HG02588 (cell line): ENCODE results near the gene TRPM3.

Source experiments
- ATAC-seq: cut with Tn5 transposase; IDR thresholded peaks from one replicate; pipeline ENCODE4 v1.9.1; 2021; ENCODE audit warnings: mild to moderate bottlenecking, moderate library complexity; ENCODE audit not compliant: unreplicated experiment

Gene TRPM3

DNA sequence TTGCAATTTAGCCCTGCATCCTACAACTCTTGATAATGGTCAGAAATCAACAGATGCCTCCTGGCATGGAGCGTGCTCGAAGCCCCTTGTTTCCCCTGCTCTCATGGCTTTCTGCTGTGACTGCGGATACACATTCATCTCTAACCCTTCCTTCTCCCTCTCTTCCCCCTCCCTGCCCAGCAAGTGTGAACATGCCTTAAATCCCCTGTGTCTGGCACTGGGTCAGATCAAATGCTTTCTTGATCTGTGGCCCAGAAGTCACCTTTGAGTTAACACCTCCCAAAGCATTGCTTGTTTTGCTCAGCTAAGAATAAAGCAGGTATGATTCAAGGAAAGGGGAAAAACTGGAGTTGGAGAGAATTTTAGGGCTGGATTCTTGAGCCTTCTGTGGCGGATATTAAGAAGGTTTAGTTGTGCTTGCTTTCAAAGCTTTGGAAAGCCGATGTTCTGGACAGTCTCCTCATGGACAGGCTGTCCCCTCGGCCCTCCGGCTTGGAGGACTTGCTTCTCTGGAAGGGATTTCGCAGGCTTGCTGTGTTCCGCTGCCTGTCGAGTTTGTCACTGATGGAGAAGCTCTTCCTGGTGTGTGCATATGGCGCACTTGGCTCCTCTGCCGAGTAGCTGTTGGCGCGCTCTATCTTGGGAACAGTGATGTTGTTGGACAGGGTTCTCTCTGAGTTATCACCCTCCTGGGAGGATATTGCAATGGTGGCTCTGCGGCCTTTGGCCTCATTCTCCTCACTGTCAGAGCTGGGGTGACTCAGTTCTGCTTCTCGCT lies 585.7 kb downstream of the TRPM3 start:
- no peak for ATAC-seq

DNA sequence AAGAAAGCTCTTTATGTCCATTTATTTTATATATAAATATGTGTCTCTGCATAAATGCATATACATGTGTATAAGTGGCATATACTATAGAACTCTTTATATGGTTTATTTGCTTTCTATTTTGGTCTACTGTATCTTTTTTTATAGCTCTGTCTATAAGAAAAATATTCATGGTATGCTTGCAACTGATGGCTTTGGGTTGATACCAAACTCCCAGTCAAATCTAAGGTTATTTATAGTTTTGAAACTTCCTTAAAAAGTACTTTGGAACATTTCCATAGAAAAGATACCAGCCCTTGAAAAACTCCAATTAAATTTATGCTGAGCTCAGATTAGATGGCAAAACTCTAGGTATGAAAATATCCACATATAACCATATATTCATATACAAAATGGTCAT lies 587.0 kb downstream of the TRPM3 start:
- ATAC-seq = no peak

DNA sequence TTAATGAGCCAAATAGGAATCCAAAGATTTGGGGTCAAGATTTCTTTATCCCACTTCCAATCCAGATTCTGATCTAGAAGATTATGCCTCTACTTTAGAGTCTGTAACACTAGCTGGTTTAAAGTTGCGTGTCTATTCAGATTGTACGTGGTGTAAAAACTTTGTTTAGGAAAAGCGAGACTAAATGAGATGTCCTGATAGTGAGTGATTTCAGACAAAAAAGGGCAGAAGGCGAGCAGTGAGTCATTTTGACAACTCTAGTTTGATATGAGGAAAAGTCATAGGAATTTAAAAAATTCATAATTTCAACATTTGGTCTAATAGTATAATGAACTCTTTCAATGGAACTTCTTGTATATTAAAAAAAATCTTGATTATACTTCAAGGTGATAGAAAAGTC lies 587.4 kb downstream of the TRPM3 start:
- no peak for ATAC-seq

DNA sequence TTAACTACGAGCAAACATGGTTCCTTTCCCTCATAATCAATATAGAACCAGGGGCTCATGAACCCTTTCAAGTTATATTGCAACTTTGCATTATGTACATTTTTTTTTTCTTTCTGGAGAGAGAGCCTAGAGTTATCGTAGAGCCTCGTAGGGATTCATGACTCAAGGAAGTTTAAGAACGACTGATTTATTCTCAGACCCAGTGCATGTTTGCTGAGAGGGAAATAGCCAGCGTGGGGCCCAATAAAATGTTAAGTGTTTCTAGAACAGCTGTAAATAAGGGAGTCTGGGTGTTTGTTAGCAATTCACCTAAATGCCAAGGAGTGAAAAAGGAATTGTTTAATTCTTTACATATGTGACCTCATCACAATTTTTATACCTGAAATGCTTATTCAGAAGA lies 587.9 kb downstream of the TRPM3 start:
- no peak for ATAC-seq

DNA sequence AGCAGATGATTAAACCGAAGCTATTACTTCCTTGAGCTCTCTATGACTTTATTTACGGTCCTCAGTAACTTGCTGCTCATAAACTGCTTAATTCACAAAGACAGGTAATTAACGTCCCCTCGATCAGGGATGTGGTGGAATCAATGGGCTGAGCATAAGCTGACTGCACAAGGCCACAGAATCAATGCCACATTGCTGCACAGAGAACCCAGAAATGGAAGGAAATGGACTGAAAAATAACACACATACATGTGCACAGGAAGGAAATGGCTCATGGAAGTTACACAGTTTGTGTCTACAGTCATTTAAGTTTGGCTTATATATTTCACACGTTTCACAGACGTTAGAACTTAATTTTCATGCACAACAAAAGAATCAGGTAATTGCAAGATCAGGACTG lies 588.7 kb downstream of the TRPM3 start:
- ATAC-seq = no peak

DNA sequence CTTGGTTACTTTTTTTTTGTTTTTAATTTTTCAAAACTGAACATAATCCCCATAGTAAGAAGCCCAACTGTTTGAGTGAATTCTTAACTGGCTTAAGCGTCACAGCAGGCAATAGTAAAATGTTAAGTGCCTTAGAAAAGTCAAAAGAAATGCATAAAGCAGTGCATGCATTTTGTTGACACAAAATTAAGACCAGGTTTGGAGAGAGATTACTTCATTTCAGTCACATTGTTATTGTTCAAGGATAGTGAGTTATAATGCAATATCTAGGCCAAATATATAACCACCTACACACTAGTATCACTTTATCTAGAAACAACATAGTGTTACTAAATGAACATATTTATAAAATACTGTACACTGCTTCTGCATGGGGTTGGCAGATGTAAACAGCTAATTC lies 590.1 kb downstream of the TRPM3 start:
- ATAC-seq = no peak

DNA sequence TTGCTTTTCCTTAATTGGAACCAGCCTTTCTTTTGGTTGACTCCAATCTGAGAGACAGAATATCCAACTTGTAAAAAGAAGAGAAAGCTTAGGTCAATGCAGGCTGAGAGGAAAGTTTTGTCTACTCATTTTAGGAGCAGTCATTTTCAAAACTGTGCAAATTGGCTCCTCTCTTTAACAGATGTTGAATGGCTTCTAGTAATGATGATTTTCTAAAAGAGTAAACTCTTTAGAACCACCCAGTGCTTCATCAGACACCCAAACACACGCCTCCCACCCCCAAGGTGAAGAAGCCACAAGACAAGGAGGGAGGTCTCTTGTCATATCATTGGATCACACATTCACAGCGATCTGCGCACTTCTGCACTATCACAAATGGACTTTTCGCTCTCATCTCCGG lies 590.7 kb downstream of the TRPM3 start:
- ATAC-seq = no peak

DNA sequence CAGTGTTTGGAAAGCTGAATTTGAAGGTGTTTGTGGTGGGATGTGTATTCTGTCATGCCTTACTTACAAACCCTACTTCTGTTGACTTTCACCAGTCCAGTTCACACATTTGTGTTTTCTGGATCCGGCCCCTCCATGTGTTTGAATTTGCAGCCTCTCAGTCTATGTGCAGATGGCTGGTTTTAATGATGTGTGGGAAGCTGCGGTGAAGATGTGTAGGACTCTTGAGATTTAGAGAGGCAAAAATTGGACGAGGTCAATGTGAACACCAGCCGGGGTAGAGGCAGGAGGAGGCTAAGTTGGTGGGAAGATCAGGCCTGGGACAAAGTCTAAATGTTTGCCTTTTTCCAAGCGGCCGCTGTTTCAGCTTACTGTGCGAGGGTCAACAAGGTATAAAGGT lies 591.6 kb downstream of the TRPM3 start:
- no peak for ATAC-seq

DNA sequence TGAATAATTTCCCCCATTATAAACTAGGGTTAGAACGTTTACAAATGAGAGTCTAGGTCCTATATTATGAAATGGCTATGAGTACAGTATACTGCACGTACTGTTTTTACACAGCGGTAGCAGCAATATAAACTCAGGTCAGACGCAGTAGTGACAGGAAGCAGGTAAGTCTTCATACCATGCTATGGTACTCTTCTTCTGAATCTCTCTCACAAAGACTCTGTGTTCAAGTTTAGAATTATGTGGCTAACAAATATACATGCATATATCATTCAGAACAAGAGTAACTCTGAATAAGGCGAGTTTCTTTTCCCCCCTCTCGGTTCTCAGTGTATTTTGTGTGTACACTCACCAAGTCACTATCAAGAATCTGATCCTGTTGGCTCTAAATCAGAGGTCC lies 592.0 kb downstream of the TRPM3 start:
- no peak for ATAC-seq

DNA sequence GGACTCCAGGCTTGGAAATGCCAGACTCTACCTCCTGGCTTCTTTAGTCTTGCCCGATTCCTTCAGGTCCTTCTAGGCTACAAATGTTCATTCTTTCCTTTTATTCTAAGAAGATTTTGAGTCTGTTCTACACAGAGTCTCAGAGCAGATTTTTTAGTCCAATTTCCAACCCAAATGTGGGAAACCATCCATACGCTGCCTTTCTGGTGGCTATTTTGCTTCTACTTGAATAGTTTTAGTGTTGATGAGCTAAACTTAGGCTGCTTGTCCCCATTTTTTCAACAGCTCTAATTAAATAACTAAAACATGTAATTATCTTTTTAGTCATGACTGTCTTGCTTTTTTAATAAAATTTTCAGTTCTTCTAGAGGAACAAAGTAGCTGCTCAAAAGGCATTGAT lies 594.5 kb downstream of the TRPM3 start:
- ATAC-seq = no peak

DNA sequence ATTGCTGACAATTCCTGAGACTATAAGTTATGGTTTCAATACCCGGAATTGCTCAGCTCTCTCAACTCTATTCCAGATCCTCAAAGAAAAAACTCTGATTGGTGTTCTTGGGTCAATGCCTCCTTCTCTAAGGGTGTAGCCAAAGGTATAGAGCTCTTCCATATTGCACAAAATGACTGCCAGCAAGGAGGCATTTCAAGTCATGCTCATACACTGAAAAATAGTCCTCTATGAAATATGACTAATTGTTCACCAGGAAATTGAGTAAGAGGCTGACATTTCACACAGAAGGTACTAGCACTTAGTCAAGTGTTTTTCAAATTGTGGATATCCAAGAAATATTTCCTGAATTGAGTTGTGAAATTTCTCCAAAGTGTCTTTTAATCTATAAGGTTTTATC lies 595.9 kb downstream of the TRPM3 start:
- ATAC-seq = no peak

DNA sequence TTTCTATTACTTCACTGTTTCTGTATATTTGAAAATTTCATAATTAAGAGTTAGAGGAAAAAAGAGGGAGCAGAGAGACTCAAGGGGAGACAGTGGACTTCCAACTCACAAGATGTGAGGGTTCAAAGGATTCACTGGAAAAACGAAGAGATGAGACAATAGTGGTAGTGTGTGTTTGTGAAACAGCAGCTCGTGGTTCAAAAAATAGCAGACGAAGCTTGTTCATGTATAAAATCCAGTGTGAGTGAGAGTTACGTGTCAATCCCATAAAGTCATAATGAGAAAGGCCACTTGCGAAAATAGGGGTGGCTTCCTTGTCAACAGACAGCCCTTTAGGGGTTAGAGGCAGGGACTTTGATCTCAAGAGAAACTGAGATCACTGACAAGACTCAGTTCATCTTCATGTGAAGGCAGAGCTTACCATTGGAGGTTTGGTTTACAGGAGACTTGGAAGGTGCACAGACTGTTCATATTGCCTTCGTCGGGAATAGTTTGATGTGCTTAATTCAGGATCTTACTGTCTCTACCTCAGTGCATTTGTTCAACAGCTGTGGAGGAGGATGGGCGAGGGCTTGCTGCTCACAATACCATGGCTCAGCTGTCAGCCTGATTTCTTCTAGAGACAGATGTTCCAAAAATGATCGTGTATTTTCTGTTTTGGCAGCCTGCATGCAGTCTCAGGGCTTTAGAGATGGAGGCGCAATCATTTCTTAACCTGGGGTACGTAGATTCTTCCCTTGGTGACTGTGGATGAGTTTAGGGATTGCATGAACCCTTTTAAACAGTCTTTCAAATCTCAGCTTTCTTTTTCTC lies 601.3 kb downstream of the TRPM3 start:
- peak; percentile 86 for ATAC-seq

DNA sequence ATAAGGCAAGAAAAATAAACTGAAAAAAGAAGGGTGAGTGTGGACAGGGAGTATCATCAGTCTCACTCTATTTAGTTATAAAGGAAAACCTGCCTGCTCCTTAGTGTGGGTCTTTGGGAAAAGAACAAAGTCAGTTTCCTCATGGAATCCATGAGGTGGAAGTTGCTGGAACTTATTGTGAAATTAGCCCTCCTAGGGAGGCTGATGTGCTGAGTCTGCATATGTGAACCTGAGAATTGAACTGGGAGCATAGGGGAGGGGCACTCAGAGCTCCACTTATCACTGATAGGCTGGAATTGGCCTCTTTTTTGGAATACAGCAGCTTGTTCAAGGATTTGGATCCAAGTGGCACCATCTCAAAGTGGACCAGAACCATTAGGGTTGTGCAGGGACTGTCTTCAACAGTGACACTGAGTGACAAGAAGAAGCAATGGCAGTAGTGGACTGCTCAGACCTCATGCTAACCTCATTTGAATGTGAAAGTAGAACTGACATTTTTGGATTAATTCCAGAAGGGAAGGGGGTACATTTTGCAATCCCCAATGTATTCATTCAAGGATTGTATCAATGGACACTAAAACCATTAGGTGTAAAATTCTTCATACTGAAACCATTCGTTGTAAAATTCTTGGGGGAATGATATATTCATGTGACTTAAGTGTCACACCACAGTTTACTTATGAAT lies 603.4 kb downstream of the TRPM3 start:
- ATAC-seq = no peak

DNA sequence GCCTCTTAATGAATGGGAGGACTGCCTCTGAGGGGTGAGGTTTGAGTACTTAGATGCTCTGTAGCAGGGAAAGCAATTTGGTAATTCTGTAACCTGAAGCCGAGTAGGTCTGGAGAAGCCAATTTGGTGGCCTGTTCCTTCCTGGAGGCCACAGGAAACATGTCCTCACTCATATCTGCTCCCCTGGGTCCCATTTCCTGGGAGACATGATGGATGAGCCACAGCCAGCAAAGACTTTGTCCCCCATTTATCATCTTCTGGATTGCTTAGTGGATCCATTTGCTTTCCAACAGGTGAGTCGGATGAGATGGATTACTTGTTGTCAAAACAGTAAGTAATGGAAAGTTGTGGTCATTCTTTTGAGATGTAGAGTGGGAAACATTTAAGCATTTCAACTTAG lies 607.1 kb downstream of the TRPM3 start:
- no peak for ATAC-seq

DNA sequence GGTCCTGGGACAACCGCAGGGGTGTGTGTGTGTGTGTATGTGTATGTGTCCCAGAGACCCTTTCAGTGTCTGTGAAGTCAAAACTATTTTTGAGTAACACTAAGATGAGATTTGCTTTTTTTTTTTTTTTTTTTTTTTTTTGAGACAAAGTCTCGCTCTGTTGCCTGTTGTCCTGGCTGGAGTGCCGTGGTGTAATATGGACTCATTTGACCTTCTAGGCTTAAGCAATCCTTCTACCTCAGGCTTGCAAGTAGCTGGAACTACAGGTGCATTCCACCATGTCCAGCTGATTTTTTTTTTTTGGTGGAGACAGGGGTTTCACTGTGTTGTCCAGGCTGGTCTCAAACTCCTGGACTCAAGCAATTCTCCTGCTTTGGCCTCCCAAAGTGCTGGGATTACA lies 609.6 kb downstream of the TRPM3 start:
- ATAC-seq = no peak

DNA sequence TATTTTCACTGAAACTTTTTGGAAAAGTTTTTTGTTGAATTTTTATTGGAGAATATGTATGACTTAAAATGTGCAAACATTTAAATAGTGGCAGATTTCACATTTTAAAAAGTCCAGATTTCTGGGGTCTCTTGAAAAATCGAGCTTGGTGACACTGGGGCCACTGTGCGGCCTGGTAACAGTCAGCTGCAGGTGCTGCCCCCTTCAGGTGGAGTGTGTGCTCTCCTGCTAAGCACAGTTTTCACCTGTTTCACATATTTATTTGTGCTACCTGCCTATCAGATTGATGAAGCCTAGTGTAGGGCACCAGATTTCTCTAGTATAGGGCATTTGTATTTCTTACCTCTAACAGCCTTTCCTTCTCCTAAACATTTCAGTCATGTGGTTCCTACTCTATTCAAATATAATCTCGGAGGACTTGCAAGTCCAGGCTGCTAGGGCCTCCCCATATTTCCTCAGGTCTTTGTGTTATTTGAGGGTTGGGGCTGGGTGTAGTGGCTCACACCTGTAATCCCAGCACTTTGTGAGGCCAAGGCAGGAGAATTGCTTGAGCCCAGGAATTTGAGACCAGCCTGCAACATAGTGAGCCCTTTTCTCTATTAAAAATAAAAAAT lies 611.2 kb downstream of the TRPM3 start:
- ATAC-seq = no peak

DNA sequence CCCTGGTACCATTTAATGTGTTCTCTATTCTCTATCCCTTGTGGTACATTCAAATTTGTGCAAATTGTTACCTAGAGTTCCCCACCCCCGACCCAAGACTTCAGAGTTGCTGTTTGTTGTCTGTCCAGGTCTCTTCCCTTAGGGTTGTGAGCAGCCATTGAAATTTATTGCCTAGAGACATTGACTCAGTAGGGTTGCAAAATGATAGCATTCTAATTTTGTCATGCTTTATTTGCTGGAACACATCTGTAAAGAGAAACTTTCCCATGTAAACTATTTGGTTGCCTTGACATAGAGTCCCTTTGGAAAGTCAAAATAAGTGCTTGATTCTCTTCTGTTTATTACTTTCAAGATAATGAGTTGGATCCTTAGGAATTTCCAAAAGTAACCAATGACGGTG lies 615.3 kb downstream of the TRPM3 start:
- no peak for ATAC-seq

DNA sequence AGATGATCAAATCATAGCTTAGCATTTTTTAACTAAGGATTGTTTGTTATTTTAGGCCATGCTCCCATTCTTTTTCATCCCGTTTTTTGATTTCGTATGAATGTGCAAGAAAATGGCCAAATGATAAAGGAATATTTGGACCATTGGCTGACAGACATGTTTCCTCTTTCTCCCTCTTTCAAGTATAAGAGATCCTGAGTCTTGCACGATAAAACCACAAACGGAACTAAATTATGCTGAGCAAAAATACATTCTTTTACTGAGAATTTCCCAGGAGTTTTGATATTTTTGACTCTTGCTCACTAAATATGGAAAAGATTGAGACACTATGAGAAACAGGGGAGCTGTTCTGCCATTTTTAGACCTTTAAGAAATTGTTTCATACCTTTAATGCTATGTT lies 616.6 kb downstream of the TRPM3 start:
- ATAC-seq = no peak

DNA sequence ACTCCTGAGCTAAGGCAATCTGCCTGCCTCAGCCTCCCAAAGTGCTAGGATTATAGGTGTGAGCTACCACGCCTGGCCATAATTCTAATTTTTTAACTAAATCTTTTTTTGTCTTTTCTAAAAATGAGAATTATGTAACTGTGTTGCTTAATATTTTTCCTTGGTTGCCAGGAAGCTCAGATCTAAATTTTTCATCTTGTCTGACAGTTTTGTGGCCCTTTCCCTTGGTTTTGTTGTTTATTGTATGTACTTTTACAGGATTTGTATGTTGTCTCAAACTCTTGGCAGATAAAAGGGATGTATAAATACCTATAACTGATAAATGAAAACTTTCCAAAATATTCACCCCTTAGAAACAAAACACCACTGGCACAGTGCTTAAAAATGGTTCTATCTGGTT lies 618.7 kb downstream of the TRPM3 start:
- no peak for ATAC-seq

DNA sequence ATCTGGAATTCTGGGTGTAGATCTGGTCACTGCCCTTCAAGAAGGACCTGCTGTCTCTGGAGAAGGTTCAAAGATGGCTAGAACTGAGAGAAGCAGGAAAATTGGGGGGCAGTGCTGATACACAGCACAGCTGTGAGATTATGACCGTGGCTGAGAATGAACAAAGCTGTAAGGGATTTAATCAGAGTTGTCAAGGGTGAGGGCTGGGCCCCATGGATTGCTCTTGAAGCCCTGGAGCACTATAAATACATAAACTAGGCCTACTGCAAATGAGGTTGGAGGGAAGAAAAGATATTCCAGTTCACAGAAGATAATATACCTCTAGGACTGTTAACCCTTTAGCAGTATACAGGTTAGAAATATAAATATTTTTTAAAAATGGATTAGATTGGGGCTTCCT lies 620.6 kb downstream of the TRPM3 start:
- no peak for ATAC-seq

DNA sequence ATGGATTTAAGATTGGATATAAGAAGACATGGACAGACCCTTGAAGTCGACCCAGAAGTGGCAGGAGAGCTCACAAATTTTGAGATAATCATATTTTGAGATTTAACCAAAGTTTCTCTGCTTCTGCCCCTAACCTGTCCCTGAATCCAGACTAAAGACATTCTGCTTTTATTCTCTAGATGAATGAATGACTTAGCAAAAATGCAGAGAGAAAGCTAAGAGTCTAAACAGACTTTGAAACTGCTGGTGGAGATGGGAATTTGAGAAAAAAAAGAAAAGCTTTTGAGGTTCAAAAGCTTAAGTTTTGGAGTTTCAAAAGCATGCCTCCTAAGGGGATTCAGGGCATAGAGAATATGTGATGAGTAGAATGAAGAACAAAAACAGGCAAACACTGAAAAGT lies 621.8 kb downstream of the TRPM3 start:
- no peak for ATAC-seq

DNA sequence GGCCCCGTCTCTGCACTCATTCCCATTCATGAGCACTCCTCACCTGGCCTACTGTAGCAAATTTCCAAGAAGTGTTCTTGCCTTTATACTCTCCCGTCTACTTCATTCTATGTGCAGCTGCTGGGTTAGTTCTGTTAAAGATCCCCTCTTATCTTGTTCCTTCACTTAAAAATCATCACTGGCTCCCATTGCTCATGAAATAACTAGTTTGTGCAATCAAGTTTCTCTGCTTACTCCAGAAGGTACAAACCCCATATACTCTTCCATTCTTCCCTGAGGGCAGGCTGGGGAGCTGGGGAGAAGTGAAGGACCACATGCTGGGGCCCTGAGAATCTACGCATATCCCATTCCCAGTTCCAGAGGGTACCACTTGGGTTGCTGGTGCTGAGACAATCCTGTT lies 622.6 kb downstream of the TRPM3 start:
- ATAC-seq = no peak
